Progenitor cell of endocrine pancreas (in vitro differentiated cells): ENCODE measurements around the gene CCM2L. TPM values are rescaled to one million over a fixed set of nuclear protein-coding genes. Genes with fewer than 3 reads are reported as not detected.

Experiments
- DNase-seq: peaks from one replicate; pipeline ENCODE4 v3.0.0; 2021; ENCODE audit warnings: low spot score; ENCODE audit not compliant: unreplicated experiment
- H3K27ac Mint-ChIP-seq: 2 replicates; pipeline ENCODE4 v1.8.0; 2021; ENCODE audit warnings: mild to moderate bottlenecking, moderate library complexity, mixed read lengths
- H3K27me3 Mint-ChIP-seq: 2 replicates; pipeline ENCODE4 v1.8.0; 2021; ENCODE audit warnings: mixed read lengths
- H3K36me3 Mint-ChIP-seq: 2 replicates; pipeline ENCODE4 v1.8.0; 2022; ENCODE audit warnings: mixed read lengths; ENCODE audit not compliant: insufficient read depth
- H3K4me1 Mint-ChIP-seq: 2 replicates; pipeline ENCODE4 v1.8.0; 2021; ENCODE audit warnings: low read depth, mixed read lengths
- H3K4me3 Mint-ChIP-seq: 2 replicates; pipeline ENCODE4 v1.8.0; 2021; ENCODE audit warnings: low read depth, mild to moderate bottlenecking, moderate library complexity, mixed read lengths
- H3K9me3 Mint-ChIP-seq: 2 replicates; pipeline ENCODE4 v1.8.0; 2021; ENCODE audit warnings: low read depth, mixed read lengths
- total RNA-seq: library from RNA; stranded (reverse); gene quantifications from 2 replicates; pipeline ENCODE4 v1.2.1, GENCODE V29; 2021
- TF ChIP-seq, protein P1 (sequence below): fragments of 200-600 bp; sonication (generic); IDR thresholded peaks from one replicate; pipeline ENCODE4 v1.5.0; 2021; ENCODE audit warnings: antibody characterized with exemption, mild to moderate bottlenecking; ENCODE audit not compliant: unreplicated experiment

Gene CCM2L
- total RNA-seq, 1 donor from 2014 or later, result 1.3 TPM

DNA sequence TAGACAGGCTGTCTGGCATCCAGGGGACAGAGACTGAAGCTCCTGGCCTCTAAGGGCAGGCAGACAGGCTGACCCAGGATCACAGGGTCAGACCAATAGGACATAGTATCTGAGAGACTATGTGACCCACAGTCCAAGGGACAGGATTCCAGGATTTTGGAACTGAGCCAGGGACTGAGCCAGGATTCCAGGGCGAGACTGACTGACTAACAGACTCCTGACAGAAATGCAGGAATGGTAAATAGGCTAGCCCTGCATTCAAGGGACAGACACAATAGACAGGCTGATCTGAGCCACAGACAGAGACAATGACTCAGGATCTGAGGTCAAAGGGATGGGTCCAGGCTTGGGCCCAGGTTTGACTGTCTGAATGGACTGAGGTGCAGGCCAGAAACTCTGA is 22.5 kb upstream of the CCM2L start:
- no peak for DNase-seq
- H3K4me1 Mint-ChIP-seq, result no peaks in the 10 kb centered on the region
- no peak overlapping the region for H3K4me3 Mint-ChIP-seq
- H3K27me3 Mint-ChIP-seq, result peaks cover 30% of the 10 kb centered on the region
- TF ChIP-seq, protein P1, sequence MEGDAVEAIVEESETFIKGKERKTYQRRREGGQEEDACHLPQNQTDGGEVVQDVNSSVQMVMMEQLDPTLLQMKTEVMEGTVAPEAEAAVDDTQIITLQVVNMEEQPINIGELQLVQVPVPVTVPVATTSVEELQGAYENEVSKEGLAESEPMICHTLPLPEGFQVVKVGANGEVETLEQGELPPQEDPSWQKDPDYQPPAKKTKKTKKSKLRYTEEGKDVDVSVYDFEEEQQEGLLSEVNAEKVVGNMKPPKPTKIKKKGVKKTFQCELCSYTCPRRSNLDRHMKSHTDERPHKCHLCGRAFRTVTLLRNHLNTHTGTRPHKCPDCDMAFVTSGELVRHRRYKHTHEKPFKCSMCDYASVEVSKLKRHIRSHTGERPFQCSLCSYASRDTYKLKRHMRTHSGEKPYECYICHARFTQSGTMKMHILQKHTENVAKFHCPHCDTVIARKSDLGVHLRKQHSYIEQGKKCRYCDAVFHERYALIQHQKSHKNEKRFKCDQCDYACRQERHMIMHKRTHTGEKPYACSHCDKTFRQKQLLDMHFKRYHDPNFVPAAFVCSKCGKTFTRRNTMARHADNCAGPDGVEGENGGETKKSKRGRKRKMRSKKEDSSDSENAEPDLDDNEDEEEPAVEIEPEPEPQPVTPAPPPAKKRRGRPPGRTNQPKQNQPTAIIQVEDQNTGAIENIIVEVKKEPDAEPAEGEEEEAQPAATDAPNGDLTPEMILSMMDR, result no peak
- no peaks in the 10 kb centered on the region for H3K9me3 Mint-ChIP-seq
- no peaks in the 10 kb centered on the region for H3K36me3 Mint-ChIP-seq
- no peak overlapping the region for H3K27ac Mint-ChIP-seq

DNA sequence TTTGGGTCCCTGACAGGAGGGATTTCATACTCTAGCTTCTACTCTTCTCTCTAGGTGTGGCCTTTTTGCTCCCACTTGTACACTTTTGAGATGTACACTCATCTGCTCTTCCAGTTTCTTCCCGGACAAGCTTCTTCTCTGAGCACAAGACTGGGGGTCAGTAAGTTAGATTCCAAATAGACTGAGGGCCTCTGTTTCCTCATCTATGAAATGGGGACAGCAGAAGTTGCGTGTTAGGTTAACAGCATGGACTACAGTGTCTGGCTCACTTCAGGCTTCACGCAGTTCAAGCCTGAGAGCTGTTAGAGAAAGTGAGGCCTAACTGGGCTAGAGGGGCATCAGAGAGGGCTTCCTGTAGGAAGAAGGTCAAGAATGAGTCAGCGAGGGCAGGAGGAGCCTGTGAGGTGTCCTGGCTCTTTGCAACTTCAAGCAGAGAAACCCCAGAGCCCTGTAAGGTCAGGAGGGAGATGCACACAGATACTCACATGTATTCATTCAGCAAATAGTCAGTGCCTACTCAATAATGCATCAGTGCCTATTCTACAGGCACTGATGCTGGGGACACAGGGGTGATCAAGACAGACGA is 21.7 kb upstream of the CCM2L start:
- TF ChIP-seq, protein P1, result no peak
- Mint-ChIP-seq H3K4me3 (no peak overlapping the region), H3K36me3 (no peaks in the 10 kb centered on the region), H3K27ac (no peak overlapping the region), H3K27me3 (peaks cover 32% of the 10 kb centered on the region), H3K4me1 (no peaks in the 10 kb centered on the region), H3K9me3 (no peaks in the 10 kb centered on the region)
- no peak for DNase-seq

DNA sequence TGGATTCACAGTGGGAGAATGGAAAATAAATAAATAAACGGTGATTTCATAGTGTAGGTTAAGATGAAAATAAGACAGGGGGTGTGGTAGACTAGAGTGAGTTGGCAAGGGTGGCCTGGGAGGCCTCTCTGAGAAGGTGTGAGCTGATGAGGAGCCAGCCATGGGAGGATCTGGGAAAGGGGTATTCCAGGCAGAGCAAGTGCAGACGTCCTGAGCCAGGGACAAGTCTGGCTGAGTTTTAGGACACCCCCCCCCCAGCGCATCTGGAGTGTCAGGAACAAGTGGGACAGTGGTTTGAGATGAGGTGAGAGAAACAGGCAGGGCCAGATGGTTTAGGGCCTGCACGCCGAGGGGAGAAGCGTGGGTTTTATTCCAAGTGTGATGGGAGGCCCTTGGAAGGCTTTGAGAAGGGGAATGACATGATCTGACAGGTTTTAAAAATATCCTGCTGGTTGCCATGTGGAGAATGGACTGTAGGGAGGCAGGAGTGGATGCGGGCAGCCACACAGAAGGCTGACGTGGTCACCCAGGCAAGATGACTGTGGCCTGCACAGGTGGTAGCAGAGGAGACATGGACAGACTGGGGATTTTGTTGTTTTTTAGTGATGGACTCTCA is 21.1 kb upstream of the CCM2L start:
- H3K27ac Mint-ChIP-seq, result no peak overlapping the region
- no peak for DNase-seq
- H3K4me3 Mint-ChIP-seq, result no peak overlapping the region
- no peaks in the 10 kb centered on the region for H3K36me3 Mint-ChIP-seq
- H3K27me3 Mint-ChIP-seq, result peaks cover 37% of the 10 kb centered on the region
- TF ChIP-seq, protein P1, result no peak
- H3K9me3 Mint-ChIP-seq, result no peaks in the 10 kb centered on the region
- H3K4me1 Mint-ChIP-seq, result no peaks in the 10 kb centered on the region

DNA sequence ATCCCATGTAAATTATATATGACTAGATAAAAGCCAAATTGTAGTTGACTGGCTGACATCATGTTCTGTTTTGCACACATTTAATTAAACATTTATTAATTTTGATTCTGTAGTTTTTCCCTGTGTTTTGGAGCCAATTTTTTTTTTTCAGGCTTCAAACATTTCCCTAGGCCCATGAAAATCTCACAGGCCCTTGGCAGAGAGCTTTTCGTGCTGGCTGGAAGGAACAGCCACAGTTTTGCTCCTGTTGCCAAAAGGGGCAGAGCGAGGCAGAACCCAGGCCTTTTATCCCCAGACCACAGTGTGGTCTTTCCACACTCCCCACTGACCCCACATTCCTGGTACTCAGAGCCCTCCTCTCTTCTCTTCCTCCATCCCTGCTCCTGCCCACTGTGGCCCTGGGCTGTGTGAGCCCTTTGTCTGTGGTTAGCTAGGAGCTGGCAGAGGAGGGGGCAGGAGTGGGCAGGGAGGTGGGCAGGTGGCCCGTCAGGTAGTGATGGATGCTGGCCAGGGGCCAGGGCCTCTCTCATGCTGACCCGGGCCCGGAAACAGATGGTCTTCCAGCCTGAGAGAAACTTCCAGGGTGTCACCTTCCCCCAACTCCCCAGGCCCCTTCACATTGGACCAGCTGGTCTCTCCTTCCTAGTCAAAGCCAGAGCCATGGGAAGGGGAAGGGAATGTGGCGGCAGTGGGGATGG is 19.4 kb upstream of the CCM2L start:
- no peaks in the 10 kb centered on the region for H3K9me3 Mint-ChIP-seq
- DNase-seq, result no peak
- TF ChIP-seq, protein P1, result no peak
- no peak overlapping the region for H3K27ac Mint-ChIP-seq
- H3K4me1 Mint-ChIP-seq, result no peaks in the 10 kb centered on the region
- H3K4me3 Mint-ChIP-seq, result no peak overlapping the region
- H3K36me3 Mint-ChIP-seq, result no peaks in the 10 kb centered on the region
- peaks cover 50% of the 10 kb centered on the region for H3K27me3 Mint-ChIP-seq

DNA sequence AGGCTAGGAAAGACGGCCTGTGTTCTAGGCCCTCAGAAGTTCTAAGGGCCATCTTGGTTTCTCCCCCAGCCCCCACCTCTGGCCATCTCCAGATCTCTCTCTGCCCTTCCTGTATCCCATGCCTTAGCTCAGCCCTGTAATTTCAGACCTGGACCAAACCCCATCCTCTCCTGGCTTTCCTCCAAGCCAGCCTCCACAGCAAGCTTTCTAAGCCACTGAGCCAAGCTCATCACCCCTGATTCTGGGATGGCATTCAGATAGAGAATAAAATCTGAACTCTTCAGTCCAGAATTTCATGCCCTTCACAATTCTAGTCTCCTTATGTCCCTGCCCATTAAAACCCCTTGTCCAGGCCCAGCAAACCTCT is 18.9 kb upstream of the CCM2L start:
- H3K27me3 Mint-ChIP-seq, result peaks cover 55% of the 10 kb centered on the region
- DNase-seq, result no peak
- TF ChIP-seq, protein P1, result no peak
- no peaks in the 10 kb centered on the region for H3K4me1 Mint-ChIP-seq
- H3K4me3 Mint-ChIP-seq, result no peak overlapping the region
- H3K36me3 Mint-ChIP-seq, result no peaks in the 10 kb centered on the region
- no peak overlapping the region for H3K27ac Mint-ChIP-seq
- no peaks in the 10 kb centered on the region for H3K9me3 Mint-ChIP-seq
